Thyroid gland (tissue), 4 donors: ENCODE measurements around the gene ADGRD1.

ENCODE experiments used
- POLR2A ChIP-seq, 2 donors: fragments of 450-650 bp; IDR thresholded peaks; one replicate each; pipeline ENCODE4 v1.6.1; 2017; ENCODE audit warnings: antibody characterized with exemption in 2 of 2, mild to moderate bottlenecking in 2 of 2, moderate library complexity in 1 of 2
- TF ChIP-seq, protein P1 (sequence below), 6 experiments: fragments of 200-600 bp in 3 of 6; fragments of 450-650 bp in 3 of 6; sonication (generic) in 3 of 6; IDR thresholded peaks; one replicate each; pipeline ENCODE4 v1.5.1; 2016 to 2019; ENCODE audit warnings: antibody characterized with exemption in 6 of 6, mild to moderate bottlenecking in 2 of 6, inconsistent platforms in 1 of 6, moderate library complexity in 1 of 6

- TF ChIP-seq, protein P1, sequence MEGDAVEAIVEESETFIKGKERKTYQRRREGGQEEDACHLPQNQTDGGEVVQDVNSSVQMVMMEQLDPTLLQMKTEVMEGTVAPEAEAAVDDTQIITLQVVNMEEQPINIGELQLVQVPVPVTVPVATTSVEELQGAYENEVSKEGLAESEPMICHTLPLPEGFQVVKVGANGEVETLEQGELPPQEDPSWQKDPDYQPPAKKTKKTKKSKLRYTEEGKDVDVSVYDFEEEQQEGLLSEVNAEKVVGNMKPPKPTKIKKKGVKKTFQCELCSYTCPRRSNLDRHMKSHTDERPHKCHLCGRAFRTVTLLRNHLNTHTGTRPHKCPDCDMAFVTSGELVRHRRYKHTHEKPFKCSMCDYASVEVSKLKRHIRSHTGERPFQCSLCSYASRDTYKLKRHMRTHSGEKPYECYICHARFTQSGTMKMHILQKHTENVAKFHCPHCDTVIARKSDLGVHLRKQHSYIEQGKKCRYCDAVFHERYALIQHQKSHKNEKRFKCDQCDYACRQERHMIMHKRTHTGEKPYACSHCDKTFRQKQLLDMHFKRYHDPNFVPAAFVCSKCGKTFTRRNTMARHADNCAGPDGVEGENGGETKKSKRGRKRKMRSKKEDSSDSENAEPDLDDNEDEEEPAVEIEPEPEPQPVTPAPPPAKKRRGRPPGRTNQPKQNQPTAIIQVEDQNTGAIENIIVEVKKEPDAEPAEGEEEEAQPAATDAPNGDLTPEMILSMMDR (IDR thresholded peaks at IDR 0.05): no peak
- TF ChIP-seq POLR2A (IDR thresholded peaks at IDR 0.05): no peak
Measured at GRCh38 chr12:131025939-131026702, 72.4 kb downstream of the ADGRD1 start.
